ENCODE results near the gene SLC49A4.

The SLC49A4 gene

GRCh38 chr3:122907471-122907870 lies 112.6 kb downstream of the SLC49A4 start:
- DNase-seq (ENCODE audit: low read depth): no peak

- DNase-seq (ENCODE audit: low read depth): no peak
These were observed 113.4 kb downstream of the SLC49A4 start for GRCh38 chr3:122908251-122908650.

GRCh38 chr3:122911901-122912300 lies 117.0 kb downstream of the SLC49A4 start:
- DNase-seq (ENCODE audit: low read depth): no peak

GRCh38 chr3:122912772-122913538 lies 118.1 kb downstream of the SLC49A4 start:
- DNase-seq (ENCODE audit: low read depth): no peak

- no peak for DNase-seq (ENCODE audit: low read depth)
These were observed 118.8 kb downstream of the SLC49A4 start for GRCh38 chr3:122913539-122914100.

GRCh38 chr3:122915300-122916055 lies 120.6 kb downstream of the SLC49A4 start:
- no peak for DNase-seq (ENCODE audit: low read depth)

- DNase-seq (ENCODE audit: low read depth): no peak
These were observed 121.2 kb downstream of the SLC49A4 start for GRCh38 chr3:122916084-122916483.

- no peak for DNase-seq (ENCODE audit: low read depth)
These were observed 121.7 kb downstream of the SLC49A4 start for GRCh38 chr3:122916580-122916979.

- DNase-seq (ENCODE audit: low read depth): no peak
These were observed 122.5 kb downstream of the SLC49A4 start for GRCh38 chr3:122917412-122917811.

- no peak for DNase-seq (ENCODE audit: low read depth)
These were observed 123.9 kb downstream of the SLC49A4 start for GRCh38 chr3:122918576-122919290.

- no peak for DNase-seq (ENCODE audit: low read depth)
These were observed 124.4 kb downstream of the SLC49A4 start for GRCh38 chr3:122919291-122919610.

- DNase-seq (ENCODE audit: low read depth): no peak
These were observed 126.1 kb downstream of the SLC49A4 start for GRCh38 chr3:122920986-122921385.

GRCh38 chr3:122921791-122922651 lies 127.2 kb downstream of the SLC49A4 start:
- DNase-seq (ENCODE audit: low read depth): no peak

GRCh38 chr3:122923611-122924010 lies 128.7 kb downstream of the SLC49A4 start:
- DNase-seq (ENCODE audit: low read depth): no peak

GRCh38 chr3:122924056-122924455 lies 129.2 kb downstream of the SLC49A4 start:
- no peak for DNase-seq (ENCODE audit: low read depth)

GRCh38 chr3:122925756-122926155 lies 130.9 kb downstream of the SLC49A4 start:
- DNase-seq (ENCODE audit: low read depth): no peak

GRCh38 chr3:122926322-122926721 lies 131.5 kb downstream of the SLC49A4 start:
- no peak for DNase-seq (ENCODE audit: low read depth)

- no peak for DNase-seq (ENCODE audit: low read depth)
These were observed 131.9 kb downstream of the SLC49A4 start for GRCh38 chr3:122926811-122927210.

- DNase-seq (ENCODE audit: low read depth): no peak
These were observed 132.9 kb downstream of the SLC49A4 start for GRCh38 chr3:122927726-122928125.

GRCh38 chr3:122928396-122929187 lies 133.7 kb downstream of the SLC49A4 start:
- DNase-seq (ENCODE audit: low read depth): no peak
